GM12878 (cell line): ENCODE measurements around the gene MALRD1. TPM values are rescaled to one million over a fixed set of nuclear protein-coding genes. Genes with fewer than 3 reads are reported as not detected.

ENCODE experiments used
- ATAC-seq: fragments of 200-7000 bp; cut with Tn5 transposase; 3 replicates; pipeline ENCODE4 v1.9.1; 2020; ENCODE audit warnings: mild to moderate bottlenecking, moderate library complexity
- BruUV-seq: library from RNA; stranded (reverse); fragments of 400-500 nt; replicated peaks from 2 replicates; lab custom pipeline; 2021; lab: Mats Ljungman, UMichigan
- CTCF ChIA-PET: fragments of 300-600 bp; sonication (Branson Sonifier 250); formaldehyde crosslinking; extraction: SDS; loops from one replicate; lab custom pipeline; 2021; ENCODE audit warnings: inconsistent platforms; lab: Yijun Ruan, JAX
- POLR2A ChIA-PET: fragments of 350-600 bp; formaldehyde crosslinking; extraction: SDS; loops from one replicate; lab custom pipeline; 2021; ENCODE audit warnings: inconsistent platforms; lab: Charles Lee
- RAD21 ChIA-PET: fragments of 300-600 bp; sonication (Branson Sonifier 250); formaldehyde crosslinking; loops from one replicate; lab custom pipeline; 2023; ENCODE audit warnings: antibody characterized with exemption; ENCODE audit not compliant: unreplicated experiment; lab: Charles Lee
- SMC1A ChIA-PET: fragments of 300-600 bp; sonication (Branson Sonifier 250); formaldehyde crosslinking; loops from one replicate; lab custom pipeline; 2023; ENCODE audit not compliant: unreplicated experiment, uncharacterized antibody; lab: Charles Lee
- DNase-seq: peaks from one replicate; pipeline ENCODE4 v3.0.0-alpha.2; 2011; ENCODE audit warnings: low read depth, low spot score
- FAIRE-seq: peaks from 3 replicates; lab custom pipeline; 2011; peaks lifted over from hg19 to GRCh38; lab: Jason Lieb, UNC
- H2AFZ ChIP-seq: 2 replicates; pipeline ENCODE4 v1.6.0; 2011; ENCODE audit warnings: low read depth, low read length, control low read depth; ENCODE audit not compliant: control insufficient read depth
- H3K27ac ChIP-seq: 2 replicates; pipeline ENCODE4 v1.5.1; 2011; ENCODE audit warnings: control low read depth; ENCODE audit not compliant: control insufficient read depth, insufficient read depth
- H3K27me3 ChIP-seq, 2 experiments: replicated peaks in 1 of 2; 2 replicates each; pipeline versions ENCODE4 v1.6.0 to v1.6.1; 2011; ENCODE audit warnings: low read length in 1 of 2; ENCODE audit not compliant: control insufficient read depth in 2 of 2, insufficient read depth in 2 of 2
- H3K36me3 ChIP-seq, 2 experiments: 2 replicates each; pipeline ENCODE4 v1.5.1; 2011; ENCODE audit warnings: low read length in 1 of 2; ENCODE audit not compliant: control insufficient read depth in 2 of 2, insufficient read depth in 2 of 2
- H3K4me1 ChIP-seq: 2 replicates; pipeline ENCODE4 v1.6.1; 2011; ENCODE audit warnings: mild to moderate bottlenecking, low read length, moderate library complexity, mixed read lengths; ENCODE audit not compliant: control insufficient read depth, insufficient read depth
- H3K4me2 ChIP-seq: 2 replicates; pipeline ENCODE4 v1.6.0; 2011; ENCODE audit warnings: control low read depth; ENCODE audit not compliant: control insufficient read depth, insufficient read depth
- H3K4me3 ChIP-seq: fragments of 200-600 bp; sonication (generic); 2 replicates; pipeline ENCODE4 v1.5.1; 2016
- H3K79me2 ChIP-seq: 2 replicates; pipeline ENCODE4 v1.6.0; 2011; ENCODE audit warnings: low read length; ENCODE audit not compliant: control insufficient read depth, insufficient read depth
- H3K9ac ChIP-seq: 2 replicates; pipeline ENCODE4 v1.8.0; 2011; ENCODE audit warnings: low read length, control low read depth, mixed read lengths; ENCODE audit not compliant: control insufficient read depth, insufficient read depth
- H3K9me3 ChIP-seq: replicated peaks from 3 replicates; pipeline ENCODE4 v1.5.1; 2011; ENCODE audit warnings: mild to moderate bottlenecking, low read length; ENCODE audit not compliant: control insufficient read depth, insufficient read depth
- H4K20me1 ChIP-seq: 2 replicates; pipeline ENCODE4 v1.6.0; 2011; ENCODE audit not compliant: control insufficient read depth, insufficient read depth
- CBX3 ChIP-seq: fragments of 200-600 bp; sonication (generic); IDR thresholded peaks from 2 replicates; pipeline ENCODE4 v1.6.1; 2016; ENCODE audit warnings: low read depth, borderline replicate concordance
- EED ChIP-seq: sonication (generic); IDR thresholded peaks from 2 replicates; pipeline ENCODE4 v1.6.1; 2016; ENCODE audit warnings: antibody characterized with exemption, low read depth
- GATAD2B ChIP-seq: fragments of 450-650 bp; conservative IDR thresholded peaks from 2 replicates; pipeline ENCODE4 v1.6.1; 2017; ENCODE audit warnings: low read depth, mild to moderate bottlenecking, moderate library complexity
- NFYA ChIP-seq: IDR thresholded peaks from 2 replicates; pipeline ENCODE4 v1.6.1; 2011; ENCODE audit warnings: low read depth, mild to moderate bottlenecking, low read length, improper control_type of control experiment, borderline replicate concordance
- PML ChIP-seq: IDR thresholded peaks from 2 replicates; pipeline ENCODE4 v1.6.1; 2012; ENCODE audit warnings: low read length, inconsistent platforms
- TAF1 ChIP-seq: IDR thresholded peaks from 2 replicates; pipeline ENCODE4 v1.6.1; 2011; ENCODE audit warnings: mild to moderate bottlenecking, low read depth, low read length, borderline replicate concordance
- ZNF274 ChIP-seq: IDR thresholded peaks from one replicate; pipeline ENCODE4 v1.8.0; 2011; ENCODE audit not compliant: insufficient read length, insufficient read depth
- whole genome bisulfite sequencing: methylation state at CpG from one replicate; pipeline ENCODE4 v1.1.6; 2016; ENCODE audit warnings: low lambda C conversion rate; ENCODE audit not compliant: insufficient replicate concordance, insufficient coverage; ENCODE audit errors: missing lambda C conversion rate; 5-methylcytosine and 5-hydroxymethylcytosine counted together
- in situ Hi-C: fragments of 300-500 bp; cut with MboI; formaldehyde crosslinking; loops from 9 replicates; pipeline ENCODE4 v1.14.3; 2018; ENCODE audit warnings: mixed read lengths
- intact Hi-C: fragments of 100-400 bp; cut with micrococcal nuclease; formaldehyde crosslinking; loops from one replicate; pipeline ENCODE4 v1.14.2; 2022; ENCODE audit not compliant: unreplicated experiment
- polyA plus RNA-seq, 11 experiments: library from polyadenylated mRNA; depleted of rRNA in 4 of 11; unstranded in 6 of 11; stranded (reverse) in 5 of 11; fragments of >200 nt; fragmentation: Nextera tagmentation in 4 of 11; fragmentation: Illumina TruSeq in 1 of 11; extraction: Ambion mirVana in 4 of 11; extraction: Trizol in 1 of 11; gene quantifications; 1 replicate in 1 of 11; 2 replicates in 10 of 11; pipeline versions ENCODE4 v1.2.1 to v1.2.3, GENCODE V29; 2011 to 2016; ENCODE audit warnings: inconsistent platforms in 2 of 11, missing spikeins in 2 of 11, low read depth in 1 of 11
- total RNA-seq, 4 experiments: library from RNA; depleted of rRNA in 3 of 4; stranded (reverse); fragments of >200 nt in 3 of 4; fragmentation: Illumina TruSeq in 1 of 4; extraction: Trizol in 1 of 4; gene quantifications; 2 replicates each; pipeline versions ENCODE4 v1.2.1 to v1.2.3, GENCODE V29; 2013 to 2021
- TF ChIP-seq, protein P1 (sequence below): IDR thresholded peaks from 2 replicates; pipeline ENCODE4 v1.6.1; 2012; ENCODE audit warnings: improper control_type of control experiment, low read depth, low read length; ENCODE audit not compliant: insufficient replicate concordance

The MALRD1 gene
- total and polyA plus RNA-seq, 10 of the 15 experiments (the other 5 are each of a cell fraction or from before 2014, with no cell fraction given) = 0.12 to 6.6 (median 0.26) TPM; not detected in 2

DNA sequence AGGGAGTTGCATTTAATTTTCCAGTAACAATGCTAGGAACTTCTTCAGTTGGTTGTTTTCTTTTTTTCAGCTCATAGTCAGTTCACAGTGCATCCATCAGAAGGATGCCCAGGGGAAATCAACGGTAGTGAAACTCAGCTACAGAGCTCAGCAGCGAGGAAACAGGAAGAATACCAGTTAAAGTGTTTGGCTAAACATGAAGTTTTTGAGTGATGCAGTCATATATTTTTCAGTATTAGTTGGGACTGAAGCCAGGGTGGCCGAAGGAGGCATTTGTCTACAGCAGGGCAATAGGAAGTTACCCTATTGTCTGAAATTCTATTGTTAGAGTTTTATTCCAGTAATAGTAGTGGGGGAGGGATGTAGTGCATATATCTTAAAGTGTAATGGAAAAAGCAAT, 45.3 kb upstream of the MALRD1 start:
- Histone ChIP-seq H3K27ac (no peak overlapping the region), H4K20me1 (no peaks in the 10 kb centered on the region), H3K27me3 (no peaks in the 10 kb centered on the region), H3K4me2 (no peak overlapping the region), H3K4me1 (no peaks in the 10 kb centered on the region), H2AFZ (no peak overlapping the region), H3K79me2 (no peaks in the 10 kb centered on the region), H3K4me3 (no peak overlapping the region), H3K36me3 (no peaks in the 10 kb centered on the region), H3K9me3 (no peaks in the 10 kb centered on the region), H3K9ac (no peak overlapping the region)
- SMC1A ChIA-PET = no interaction called here
- 4% methylated on average over 3 of the region's 3 CpGs for WGBS
- POLR2A ChIA-PET = interaction anchor here (0.6 kb wide), 1 partner anchor 15 kb away, joined by 3 read pairs; no protein-coding TSS in a partner anchor
- intact Hi-C loops (no loop called here), in situ Hi-C loops (no loop called here)
- CTCF ChIA-PET = no interaction called here
- RAD21 ChIA-PET = no interaction called here
- ATAC-seq (no peak), DNase-seq (no peak), FAIRE-seq (no peak)
- BruUV-seq = no TSS peak
- no peak for TF ChIP-seq TAF1
- no peak for TF ChIP-seq EED
- no peak for TF ChIP-seq PML
- TF ChIP-seq GATAD2B = no peak
- TF ChIP-seq ZNF274 = no peak
- TF ChIP-seq CBX3 = no peak
- TF ChIP-seq, protein P1, sequence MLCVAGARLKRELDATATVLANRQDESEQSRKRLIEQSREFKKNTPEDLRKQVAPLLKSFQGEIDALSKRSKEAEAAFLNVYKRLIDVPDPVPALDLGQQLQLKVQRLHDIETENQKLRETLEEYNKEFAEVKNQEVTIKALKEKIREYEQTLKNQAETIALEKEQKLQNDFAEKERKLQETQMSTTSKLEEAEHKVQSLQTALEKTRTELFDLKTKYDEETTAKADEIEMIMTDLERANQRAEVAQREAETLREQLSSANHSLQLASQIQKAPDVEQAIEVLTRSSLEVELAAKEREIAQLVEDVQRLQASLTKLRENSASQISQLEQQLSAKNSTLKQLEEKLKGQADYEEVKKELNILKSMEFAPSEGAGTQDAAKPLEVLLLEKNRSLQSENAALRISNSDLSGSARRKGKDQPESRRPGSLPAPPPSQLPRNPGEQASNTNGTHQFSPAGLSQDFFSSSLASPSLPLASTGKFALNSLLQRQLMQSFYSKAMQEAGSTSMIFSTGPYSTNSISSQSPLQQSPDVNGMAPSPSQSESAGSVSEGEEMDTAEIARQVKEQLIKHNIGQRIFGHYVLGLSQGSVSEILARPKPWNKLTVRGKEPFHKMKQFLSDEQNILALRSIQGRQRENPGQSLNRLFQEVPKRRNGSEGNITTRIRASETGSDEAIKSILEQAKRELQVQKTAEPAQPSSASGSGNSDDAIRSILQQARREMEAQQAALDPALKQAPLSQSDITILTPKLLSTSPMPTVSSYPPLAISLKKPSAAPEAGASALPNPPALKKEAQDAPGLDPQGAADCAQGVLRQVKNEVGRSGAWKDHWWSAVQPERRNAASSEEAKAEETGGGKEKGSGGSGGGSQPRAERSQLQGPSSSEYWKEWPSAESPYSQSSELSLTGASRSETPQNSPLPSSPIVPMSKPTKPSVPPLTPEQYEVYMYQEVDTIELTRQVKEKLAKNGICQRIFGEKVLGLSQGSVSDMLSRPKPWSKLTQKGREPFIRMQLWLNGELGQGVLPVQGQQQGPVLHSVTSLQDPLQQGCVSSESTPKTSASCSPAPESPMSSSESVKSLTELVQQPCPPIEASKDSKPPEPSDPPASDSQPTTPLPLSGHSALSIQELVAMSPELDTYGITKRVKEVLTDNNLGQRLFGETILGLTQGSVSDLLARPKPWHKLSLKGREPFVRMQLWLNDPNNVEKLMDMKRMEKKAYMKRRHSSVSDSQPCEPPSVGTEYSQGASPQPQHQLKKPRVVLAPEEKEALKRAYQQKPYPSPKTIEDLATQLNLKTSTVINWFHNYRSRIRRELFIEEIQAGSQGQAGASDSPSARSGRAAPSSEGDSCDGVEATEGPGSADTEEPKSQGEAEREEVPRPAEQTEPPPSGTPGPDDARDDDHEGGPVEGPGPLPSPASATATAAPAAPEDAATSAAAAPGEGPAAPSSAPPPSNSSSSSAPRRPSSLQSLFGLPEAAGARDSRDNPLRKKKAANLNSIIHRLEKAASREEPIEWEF = no peak
- no peak for TF ChIP-seq NFYA
